Motor neuron (in vitro differentiated cells): Measurements from ENCODE around the gene RXFP3. TPM values are rescaled to one million over a fixed set of nuclear protein-coding genes. Genes with fewer than 3 reads are reported as not detected.

Experiments used
- ATAC-seq, 8 experiments: fragments of 200-7000 bp; cut with Tn5 transposase; replicated peaks in 6 of 8; 2 replicates each; pipeline ENCODE4 v1.8.0; 2021; ENCODE audit warnings: mild to moderate bottlenecking in 8 of 8, moderate library complexity in 8 of 8
- H3K27ac ChIP-seq, 2 donors: fragments of 250-450 bp; sonication (Bioruptor Pico); 2 replicates each; pipeline ENCODE4 v1.9.0; 2021; ENCODE audit warnings: antibody characterized with exemption in 2 of 2, mild to moderate bottlenecking in 2 of 2, moderate library complexity in 1 of 2
- H3K4me1 ChIP-seq, 2 donors: fragments of 250-450 bp; sonication (Bioruptor Pico); replicated peaks in 1 of 2; 2 replicates each; pipeline ENCODE4 v1.6.1; 2021; ENCODE audit warnings: antibody characterized with exemption in 2 of 2, mild to moderate bottlenecking in 2 of 2, moderate library complexity in 1 of 2
- H3K4me3 ChIP-seq, 5 donors: fragments of 250-450 bp; sonication (Bioruptor Pico); 2 replicates each; pipeline ENCODE4 v1.9.0; 2021; ENCODE audit warnings: antibody characterized with exemption in 5 of 5, mild to moderate bottlenecking in 5 of 5, moderate library complexity in 4 of 5
- WGBS, 10 experiments: fragments of 450-650 bp; shearing (Covaris generic); methylation state at CpG; one replicate each; pipeline ENCODE4 v1.0.0; 2022; 5-methylcytosine and 5-hydroxymethylcytosine counted together
- in situ Hi-C, 9 experiments: fragments of 400-800 bp; cut with MboI; loops; one replicate each; pipeline ENCODE4 v1.15.0; 2021; ENCODE audit warnings: low sequenced_read_pairs in 9 of 9, low pct_unique_long_range_greater_than_20kb in 2 of 9; ENCODE audit not compliant: unreplicated experiment in 9 of 9
- total RNA-seq, 8 experiments: library from RNA; unstranded; fragments of 300-600 nt; gene quantifications; 2 replicates each; pipeline versions ENCODE4 v1.2.3 to v1.2.4, GENCODE V29; 2022

RXFP3 gene
- total RNA-seq, 8 experiments from 2014 or later, result 0.14 to 1.3 (median 0.80) TPM; not detected in 2

DNA sequence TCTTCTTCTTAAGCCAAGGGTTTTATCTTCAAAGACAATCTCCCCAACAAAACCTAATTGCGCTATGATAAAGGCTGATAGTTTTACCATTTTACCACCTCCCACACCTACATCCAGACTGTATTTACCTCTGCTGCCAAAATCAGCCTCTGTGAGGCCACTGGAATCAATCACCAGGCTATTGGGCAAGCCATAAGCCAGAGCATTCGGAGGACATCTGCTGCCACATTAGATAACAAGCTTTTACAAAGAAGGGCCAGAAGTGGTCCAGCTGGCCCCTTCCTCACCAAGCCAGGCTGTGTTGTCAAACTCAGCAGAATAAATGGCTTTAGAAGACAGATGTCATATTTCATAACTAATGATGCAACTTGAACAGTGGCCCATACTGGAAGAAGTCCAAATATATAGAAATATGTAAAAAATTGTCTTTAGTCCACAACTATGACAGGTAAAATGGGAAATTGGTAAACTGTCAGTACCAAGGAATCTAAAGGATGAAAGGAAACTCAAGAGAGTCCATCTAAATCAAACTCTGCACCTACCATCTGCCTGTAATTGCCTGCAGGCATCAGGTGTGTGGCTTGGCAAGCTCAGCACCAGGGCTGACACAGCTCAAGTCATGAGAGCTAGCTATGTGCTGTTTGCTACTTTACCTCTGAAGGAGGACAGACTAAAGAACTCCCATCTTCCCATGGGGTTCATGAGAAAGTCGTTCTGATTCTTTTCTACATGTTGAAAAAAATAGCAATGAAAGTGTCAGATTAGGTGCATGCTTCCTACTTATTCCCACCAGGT lies 32.2 kb downstream of the RXFP3 start:
- H3K4me1 ChIP-seq, result peaks cover 0 to 4% of the 10 kb centered on the region in 2 donors
- in situ Hi-C loops, result loop anchor here in 1 of 9 experiments (25.0 kb wide), 1 partner anchor 531 kb away; the partner anchor contains the start of gene TARS1
- no peak overlapping the region for H3K27ac ChIP-seq
- 0 to 100% (median 81%) methylated on average over 1 to 3 of the region's 3 CpGs; no CpG with 5 or more reads in 2 of the 10 experiments for WGBS, 10 experiments
- no peak for ATAC-seq
- H3K4me3 ChIP-seq, result no peak overlapping the region

DNA sequence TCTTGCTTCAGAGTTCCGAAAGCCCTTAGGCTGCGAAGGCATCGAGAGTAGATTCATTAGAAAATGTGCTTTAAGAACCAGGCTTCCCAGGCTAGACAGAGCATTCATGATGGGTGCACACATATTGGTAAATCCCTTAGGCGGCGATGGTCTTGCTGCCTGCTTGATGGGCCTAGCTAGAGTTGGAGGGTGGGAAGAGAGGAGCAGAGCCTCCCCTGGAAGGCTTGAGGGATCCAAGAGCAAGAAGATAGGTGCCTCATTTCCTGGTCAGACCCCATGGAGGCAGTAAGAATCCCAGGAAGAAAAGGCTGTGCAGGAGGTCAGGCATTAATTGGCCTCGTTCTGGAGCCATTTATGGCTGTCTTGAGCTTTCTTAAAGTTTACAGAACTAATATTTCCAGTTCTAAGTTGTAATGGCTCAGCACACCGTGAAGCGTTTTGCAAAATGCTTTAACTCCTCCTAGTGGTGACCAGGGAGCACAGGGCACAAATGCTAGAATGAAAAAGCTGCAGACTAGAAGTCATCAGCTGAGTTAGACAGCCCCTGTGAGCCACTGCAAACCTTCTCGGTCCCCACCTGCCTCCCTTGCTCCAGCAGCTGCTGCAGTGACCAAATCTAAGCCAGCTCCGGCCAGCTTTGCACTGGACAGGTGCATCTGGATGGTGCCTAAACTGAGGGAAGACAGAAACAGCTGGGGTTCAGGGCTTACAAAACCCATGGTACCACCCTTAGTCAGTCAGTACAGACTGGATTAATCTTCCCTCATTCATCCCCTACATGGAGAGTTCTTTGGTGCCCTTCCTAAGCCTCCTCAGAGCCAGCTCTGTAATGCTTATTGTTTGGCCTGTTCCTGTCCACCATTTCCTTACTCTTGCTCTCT lies 33.6 kb downstream of the RXFP3 start:
- peaks cover 0 to 4% of the 10 kb centered on the region in 2 donors for H3K4me1 ChIP-seq
- 35 to 89% (median 65%) methylated on average over 2 to 8 of the region's 10 CpGs; no CpG with 5 or more reads in 1 of the 10 experiments for WGBS, 10 experiments
- in situ Hi-C loops, result loop anchor here in 1 of 9 experiments (25.0 kb wide), 1 partner anchor 533 kb away; the partner anchor contains the start of gene TARS1
- no peak overlapping the region for H3K27ac ChIP-seq
- peak in 5 of 8 experiments; percentile 43 to 94 (median 93) for ATAC-seq
- H3K4me3 ChIP-seq, result no peak overlapping the region

DNA sequence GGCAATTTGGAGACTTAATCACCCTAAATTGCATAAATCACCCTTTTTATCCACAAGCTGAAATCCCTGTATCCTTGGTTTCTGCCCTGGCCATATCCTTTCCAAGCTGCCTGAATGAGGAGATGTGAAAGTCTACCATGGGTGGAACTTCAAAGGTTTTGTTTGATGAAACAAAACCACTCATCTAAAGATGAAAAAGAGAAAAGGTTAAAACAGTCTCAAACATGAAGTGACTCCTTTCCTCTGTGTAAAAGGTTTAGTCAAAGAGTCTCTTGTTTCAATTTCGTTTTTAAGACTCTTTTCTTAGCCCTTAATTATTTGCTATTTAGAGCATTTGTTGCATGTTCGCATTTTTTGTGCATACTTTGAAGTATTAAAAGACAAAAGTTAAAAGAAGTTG lies 37.1 kb downstream of the RXFP3 start:
- in situ Hi-C loops, result loop anchor here in 1 of 9 experiments (25.0 kb wide), 1 partner anchor 536 kb away; the partner anchor contains the start of gene TARS1
- ATAC-seq, result no peak
- H3K4me3 ChIP-seq, result no peak overlapping the region

DNA sequence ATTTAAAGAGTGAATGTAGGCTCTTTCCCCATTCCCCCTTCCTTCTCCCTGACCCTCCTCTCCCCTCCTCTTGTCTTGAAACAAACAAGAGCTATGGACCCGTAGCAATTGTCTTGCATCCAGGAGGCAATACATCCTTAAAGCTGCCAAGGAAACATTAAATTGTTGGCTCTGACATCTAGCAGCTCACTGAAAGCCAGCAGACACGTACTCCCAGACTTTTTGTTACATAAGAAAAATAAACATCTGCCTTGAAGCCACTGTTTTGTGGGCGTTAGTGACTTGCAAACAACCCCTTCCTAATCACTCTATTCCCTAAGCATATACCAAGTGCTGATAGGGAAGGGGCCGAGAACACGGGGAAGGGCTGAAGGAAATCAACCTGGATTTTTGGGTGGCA lies 39.7 kb downstream of the RXFP3 start:
- peak in 5 of 8 experiments; percentile 21 to 80 (median 43) for ATAC-seq
- in situ Hi-C loops, result loop anchor here in 1 of 9 experiments (25.0 kb wide), 1 partner anchor 486 kb away; no protein-coding TSS in a partner anchor
- WGBS, 10 experiments, result 0 to 70% (median 50%) methylated on average over 1 to 4 of the region's 5 CpGs; no CpG with 5 or more reads in 2 of the 10 experiments

More for the DNA sequence above, 37.1 kb downstream of the RXFP3 start:
- 42 to 100% (median 59%) methylated on average over 1 to 2 of the region's 2 CpGs; no CpG with 5 or more reads in 2 of the 10 experiments for WGBS, 10 experiments
- H3K4me1 ChIP-seq, result peaks cover 3 to 4% of the 10 kb centered on the region in 2 donors
- H3K27ac ChIP-seq, result no peak overlapping the region

DNA sequence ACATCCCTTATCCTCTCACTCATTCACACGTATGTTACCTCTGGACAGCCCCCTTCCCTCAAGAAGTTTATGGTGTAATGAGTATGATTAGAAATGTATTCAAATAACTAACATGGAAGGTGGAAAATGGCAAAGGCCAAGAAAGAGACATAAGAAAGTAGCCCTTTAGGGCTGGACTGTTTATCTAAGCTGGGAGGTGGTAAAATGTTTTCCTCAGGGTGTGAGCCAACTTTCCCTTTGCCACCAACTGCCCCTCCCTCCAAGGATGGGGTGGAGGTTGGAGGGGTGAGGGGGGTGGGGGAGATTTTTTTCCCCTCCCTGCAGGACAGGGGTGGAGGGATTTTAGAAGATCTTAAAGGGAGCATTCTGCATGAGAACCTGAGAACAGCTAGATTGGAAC lies 40.1 kb downstream of the RXFP3 start:
- ATAC-seq, result peak in 1 of 8 experiments; percentile 58
- H3K27ac ChIP-seq, result no peak overlapping the region
- 20 to 100% (median 100%) methylated on average over 1 of the region's 1 CpG; no CpG with 5 or more reads in 5 of the 10 experiments for WGBS, 10 experiments
- in situ Hi-C loops, result loop anchor here in 1 of 9 experiments (25.0 kb wide), 1 partner anchor 486 kb away; no protein-coding TSS in a partner anchor
- no peak overlapping the region for H3K4me3 ChIP-seq
- peaks cover 0 to 3% of the 10 kb centered on the region in 2 donors for H3K4me1 ChIP-seq

More for the DNA sequence above, 39.7 kb downstream of the RXFP3 start:
- H3K4me1 ChIP-seq, result peaks cover 0 to 3% of the 10 kb centered on the region in 2 donors
- H3K27ac ChIP-seq, result no peak overlapping the region
- no peak overlapping the region for H3K4me3 ChIP-seq

DNA sequence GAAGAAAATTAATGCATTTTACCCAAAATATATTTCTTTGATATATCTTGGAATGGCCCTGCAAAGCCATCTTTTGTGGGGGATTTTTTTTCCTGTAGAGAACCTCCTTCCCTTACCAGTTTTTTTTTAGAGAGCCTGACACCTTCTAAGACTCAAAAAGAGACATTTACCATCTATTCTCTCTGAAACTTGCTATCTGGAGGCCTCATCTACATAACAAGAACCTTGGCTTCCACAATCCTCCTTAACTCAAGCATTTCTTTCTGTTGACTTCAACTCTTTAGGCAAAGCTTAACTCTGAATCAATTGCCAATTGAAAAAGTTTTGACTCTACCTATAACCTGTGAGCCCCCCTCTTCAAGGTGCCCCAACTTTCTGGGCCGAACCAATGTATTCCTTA lies 42.1 kb downstream of the RXFP3 start:
- H3K4me3 ChIP-seq, result no peak overlapping the region

DNA sequence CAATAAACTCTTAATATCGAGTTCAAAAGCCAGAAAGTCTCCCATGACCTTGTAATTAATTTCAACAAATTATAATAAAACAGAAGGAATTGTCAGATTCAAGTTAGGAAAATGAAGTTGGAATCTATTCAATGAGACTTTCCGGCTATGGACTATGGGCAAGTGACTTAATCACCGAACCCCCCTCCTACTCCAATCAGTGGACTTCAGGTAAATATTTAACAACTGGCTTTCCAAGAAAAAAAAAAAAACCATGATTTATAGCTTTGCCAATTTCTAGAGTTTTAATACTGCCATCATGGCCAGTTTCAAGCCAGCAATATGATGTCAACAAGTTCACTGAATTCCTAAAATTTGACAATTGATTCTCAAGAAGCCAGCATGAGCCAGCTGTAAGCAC lies 43.8 kb downstream of the RXFP3 start:
- no peak for ATAC-seq
- no peak overlapping the region for H3K27ac ChIP-seq
- 56 to 100% (median 86%) methylated on average over 1 to 3 of the region's 3 CpGs; no CpG with 5 or more reads in 2 of the 10 experiments for WGBS, 10 experiments
- peaks cover 0 to 3% of the 10 kb centered on the region in 2 donors for H3K4me1 ChIP-seq
- no peak overlapping the region for H3K4me3 ChIP-seq
- in situ Hi-C loops, result loop anchor here in 1 of 9 experiments (25.0 kb wide), 1 partner anchor 482 kb away; no protein-coding TSS in a partner anchor

More for the DNA sequence above, 42.1 kb downstream of the RXFP3 start:
- peaks cover 0 to 3% of the 10 kb centered on the region in 2 donors for H3K4me1 ChIP-seq
- 33 to 92% (median 60%) methylated on average over 1 of the region's 1 CpG; no CpG with 5 or more reads in 2 of the 10 experiments for WGBS, 10 experiments
- H3K27ac ChIP-seq, result no peak overlapping the region
- no peak for ATAC-seq
- in situ Hi-C loops, result loop anchor here in 1 of 9 experiments (25.0 kb wide), 1 partner anchor 484 kb away; no protein-coding TSS in a partner anchor

DNA sequence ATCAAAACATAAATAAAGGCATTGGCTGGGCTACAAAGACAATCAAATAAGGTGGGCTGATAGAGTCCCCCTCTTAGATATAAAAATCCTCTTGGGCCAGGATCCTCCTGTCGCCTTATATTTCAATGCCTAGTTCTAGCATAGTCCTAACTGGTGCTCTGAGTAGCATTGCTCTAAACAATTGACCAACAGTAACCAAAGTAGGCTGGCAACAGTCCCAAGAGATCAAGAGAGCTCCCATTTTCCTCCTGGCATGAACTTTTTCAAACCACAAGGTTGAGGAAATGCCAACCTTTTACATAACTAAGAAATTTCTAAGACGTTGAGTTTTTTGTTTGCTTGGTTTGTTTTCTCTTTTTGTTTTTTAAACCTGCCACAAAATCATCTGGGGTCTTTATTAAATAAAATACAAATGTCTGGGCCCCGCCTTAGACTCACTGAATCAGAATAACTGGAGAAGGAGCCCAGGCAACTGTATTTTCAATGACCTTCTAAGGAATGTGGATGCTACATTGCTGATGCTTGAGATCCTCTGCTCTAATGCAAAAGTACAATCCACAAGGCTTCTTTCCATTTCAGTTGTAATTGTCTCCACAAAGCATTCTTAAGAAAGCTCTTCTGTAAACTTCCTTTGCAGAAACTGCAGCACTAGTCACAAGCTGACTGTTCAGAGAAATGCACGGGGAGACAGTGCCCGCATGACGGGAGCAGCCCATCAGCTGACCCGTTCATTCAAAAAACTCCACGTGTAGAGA lies 45.4 kb downstream of the RXFP3 start:
- ATAC-seq, result peak in 5 of 8 experiments; percentile 30 to 69 (median 40)
- Histone ChIP-seq H3K4me1 (no peaks in the 10 kb centered on the region), H3K4me3 (no peak overlapping the region), H3K27ac (no peak overlapping the region)
- 46 to 100% (median 82%) methylated on average over 1 to 8 of the region's 8 CpGs; no CpG with 5 or more reads in 1 of the 10 experiments for WGBS, 10 experiments
- in situ Hi-C loops, result loop anchor here in 1 of 9 experiments (25.0 kb wide), 1 partner anchor 481 kb away; no protein-coding TSS in a partner anchor

DNA sequence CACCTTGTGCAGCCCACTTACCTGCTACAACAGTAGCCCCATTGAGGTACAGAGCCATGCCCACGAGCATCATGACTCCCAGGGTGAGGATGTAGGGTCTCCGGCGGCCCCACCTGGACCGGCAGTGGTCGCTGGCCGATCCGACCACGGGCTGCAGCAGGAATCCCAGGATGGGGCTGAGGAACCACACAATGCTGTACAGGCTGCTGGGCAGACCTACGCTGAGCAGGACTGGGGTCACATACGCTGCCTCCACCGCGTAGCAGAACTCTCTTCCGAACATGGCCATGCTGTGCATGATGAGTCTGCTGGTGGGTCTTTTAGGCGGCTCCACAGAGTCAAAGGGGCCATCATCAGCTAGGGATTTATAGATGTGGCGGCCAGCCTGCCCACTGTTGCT lies 48.0 kb downstream of the RXFP3 start:
- Histone ChIP-seq H3K4me3 (no peak overlapping the region), H3K4me1 (no peaks in the 10 kb centered on the region), H3K27ac (no peak overlapping the region)
- in situ Hi-C loops, result loop anchor here in 1 of 9 experiments (25.0 kb wide), 1 partner anchor 478 kb away; no protein-coding TSS in a partner anchor
- ATAC-seq, result no peak
- WGBS, 10 experiments, result 96 to 100% (median 100%) methylated on average over 1 to 8 of the region's 15 CpGs; no CpG with 5 or more reads in 4 of the 10 experiments

DNA sequence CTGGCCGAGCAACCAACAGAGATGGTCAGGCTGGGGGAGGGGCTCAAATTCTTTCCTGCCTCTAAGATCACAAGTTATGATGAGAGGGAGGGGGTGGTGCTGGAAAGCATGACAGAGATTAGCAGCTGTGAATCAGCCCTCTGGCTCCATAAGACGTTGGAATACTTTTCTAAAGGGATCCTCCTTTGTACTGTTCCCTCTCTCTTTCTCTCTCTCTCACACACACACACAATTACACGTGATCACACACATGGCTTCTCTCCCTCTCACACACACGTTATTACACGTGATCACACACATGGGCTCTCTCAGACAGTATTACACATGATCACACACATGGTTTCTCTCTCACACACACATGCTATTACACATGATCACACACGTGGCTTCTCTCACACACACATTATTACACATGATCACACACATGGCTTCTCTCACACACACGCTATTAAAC lies 48.5 kb downstream of the RXFP3 start, which contains the start of gene SLC45A2:
SLC45A2 (minus strand) TSS at position 23 of the 454 bp plus-strand sequence. CDS start 110 bp downstream, outside the sequence.
- H3K27ac ChIP-seq, result no peak within 1 kb of the TSS
- in situ Hi-C loops, result loop anchor here in 1 of 9 experiments (25.0 kb wide), 1 partner anchor 478 kb away; no protein-coding TSS in a partner anchor
- H3K4me1 ChIP-seq, result no peaks in the 10 kb centered on the region
- ATAC-seq, result peak in 3 of 8 experiments; percentile 84 to 97 (median 94)
- no peak within 1 kb of the TSS for H3K4me3 ChIP-seq
- WGBS, 10 experiments, result 20 to 100% (median 81%) methylated on average over 2 to 5 of the region's 7 CpGs

DNA sequence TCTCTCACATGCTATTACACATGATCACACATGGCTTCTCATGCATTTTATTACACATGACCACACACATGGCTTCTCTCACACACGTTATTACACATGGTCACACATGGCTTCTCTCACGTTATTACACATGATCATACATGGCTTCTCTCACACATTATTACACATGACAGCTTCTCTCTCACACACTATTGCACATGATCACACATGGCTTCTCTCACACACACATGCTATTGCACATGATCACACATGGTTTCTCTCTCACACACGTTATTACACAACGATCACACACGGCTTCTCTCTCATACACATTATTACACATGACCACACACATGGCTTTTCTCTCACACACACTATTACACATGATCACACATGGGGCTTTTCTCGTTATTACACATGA lies 49.3 kb downstream of the RXFP3 start:
- in situ Hi-C loops, result loop anchor here in 1 of 9 experiments (25.0 kb wide), 1 partner anchor 477 kb away; no protein-coding TSS in a partner anchor
- H3K4me1 ChIP-seq, result no peaks in the 10 kb centered on the region
- no peak for ATAC-seq
- no peak overlapping the region for H3K27ac ChIP-seq
- WGBS, 10 experiments, result 60 to 100% (median 97%) methylated on average over 1 to 6 of the region's 6 CpGs; no CpG with 5 or more reads in 1 of the 10 experiments
- H3K4me3 ChIP-seq, result no peak overlapping the region
